ENCODE measurements around the gene ARG1.
"Not testable (repeated sequence)": the region's sequence is repeated elsewhere in the genome, so short reads cannot be mapped to it uniquely, and the experiment has no call there.

The ARG1 gene

DNA sequence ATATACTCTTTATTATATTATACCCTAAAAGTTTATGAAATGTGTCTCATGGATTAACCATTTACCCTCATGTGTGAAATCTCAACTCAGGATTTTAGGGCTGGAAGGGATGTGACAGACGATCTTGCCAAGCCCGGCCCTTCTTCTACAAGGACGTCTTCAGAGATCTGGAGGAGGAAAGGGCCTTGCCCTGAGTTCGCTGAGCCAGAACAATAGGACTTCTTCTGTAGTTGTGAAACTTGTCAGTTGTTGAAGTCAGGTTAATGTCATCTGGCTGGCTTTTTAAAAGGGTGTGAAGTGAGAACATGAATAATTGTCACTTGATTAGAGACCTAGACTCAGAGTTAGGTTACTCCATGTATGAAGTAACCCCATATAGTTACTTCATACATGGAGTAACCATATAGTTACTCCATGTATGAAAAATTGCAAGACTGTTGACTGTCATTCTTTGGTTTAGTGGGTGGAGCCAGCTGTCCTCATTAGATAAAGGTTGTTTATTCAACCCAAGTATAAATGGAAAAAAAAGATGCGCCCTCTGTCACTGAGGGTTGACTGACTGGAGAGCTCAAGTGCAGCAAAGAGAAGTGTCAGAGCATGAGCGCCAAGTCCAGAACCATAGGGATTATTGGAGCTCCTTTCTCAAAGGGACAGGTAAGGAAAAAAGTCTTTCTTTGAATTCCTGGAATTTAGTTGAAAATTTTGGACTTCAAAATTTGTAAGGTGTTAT, at the start of gene ARG1:
ARG1 (plus strand) TSS at position 541 of the 730 bp plus-strand sequence; CDS start at position 598, 57 bp downstream.
- no peak for DNase-seq (ENCODE audit: low spot score)

DNA sequence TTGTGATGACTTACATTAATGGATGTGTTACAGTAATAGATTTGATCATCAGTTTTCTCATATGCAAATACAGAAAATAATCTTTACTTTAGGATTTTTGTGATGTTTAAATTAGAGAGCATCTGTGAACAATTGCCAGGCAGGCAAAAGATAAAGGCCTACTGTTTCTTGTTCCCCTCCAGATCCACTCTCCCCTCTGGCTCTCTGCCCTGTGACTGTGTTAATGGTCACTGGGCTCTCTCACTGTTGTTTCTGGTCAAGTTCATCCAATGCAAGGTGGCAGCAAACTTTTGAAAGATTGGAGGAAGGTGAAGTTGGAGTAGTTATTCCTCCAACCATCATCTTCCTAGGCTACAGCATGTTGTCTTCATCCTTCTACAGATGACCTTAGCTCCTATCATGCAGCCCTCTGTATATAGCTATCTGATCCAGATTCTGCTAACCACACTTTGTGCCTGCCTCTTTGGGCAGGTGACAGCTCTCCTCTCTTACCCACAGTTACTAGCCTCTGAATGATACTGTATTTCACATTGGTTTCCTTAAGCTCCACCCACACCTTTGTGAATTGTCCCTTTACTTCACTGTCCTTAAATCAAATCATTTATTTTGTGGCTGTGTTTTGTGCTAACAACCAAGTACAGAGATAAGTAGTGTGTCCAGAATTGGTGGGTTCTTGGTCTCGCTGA, 48.9 kb upstream of the ARG1 start:
- no peak for DNase-seq (ENCODE audit: low spot score)

DNA sequence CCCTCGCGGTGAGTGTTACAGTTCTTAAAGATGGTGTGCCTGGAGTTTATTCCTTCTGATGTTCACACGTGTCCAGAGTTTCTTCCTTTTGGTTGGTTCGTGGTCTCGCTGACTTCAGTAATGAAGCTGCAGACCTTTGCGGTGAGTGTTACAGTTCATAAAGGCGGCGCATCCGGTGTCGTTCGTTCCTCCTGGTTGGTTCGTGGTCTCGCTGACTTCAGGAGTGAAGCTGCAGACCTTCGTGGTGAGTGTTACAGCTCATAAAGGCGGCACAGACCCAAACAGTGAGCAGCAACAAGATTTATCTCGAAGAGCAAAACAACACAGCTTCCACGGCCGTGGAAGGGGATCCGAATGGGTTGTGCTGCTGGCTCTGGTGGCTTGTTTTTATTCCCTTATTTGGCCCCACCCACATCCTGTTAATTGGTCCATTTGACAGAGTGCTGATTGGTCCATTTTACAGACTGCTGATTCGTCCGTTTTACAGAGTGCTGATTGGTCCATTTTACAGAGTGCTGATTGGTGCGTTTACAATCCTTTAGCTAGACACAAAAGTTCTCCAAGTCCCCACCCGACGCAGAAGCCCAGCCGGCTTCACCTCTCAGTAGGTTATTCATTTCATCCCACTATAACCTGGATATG, 48.2 kb upstream of the ARG1 start:
- no peak for DNase-seq (ENCODE audit: low spot score)

DNA sequence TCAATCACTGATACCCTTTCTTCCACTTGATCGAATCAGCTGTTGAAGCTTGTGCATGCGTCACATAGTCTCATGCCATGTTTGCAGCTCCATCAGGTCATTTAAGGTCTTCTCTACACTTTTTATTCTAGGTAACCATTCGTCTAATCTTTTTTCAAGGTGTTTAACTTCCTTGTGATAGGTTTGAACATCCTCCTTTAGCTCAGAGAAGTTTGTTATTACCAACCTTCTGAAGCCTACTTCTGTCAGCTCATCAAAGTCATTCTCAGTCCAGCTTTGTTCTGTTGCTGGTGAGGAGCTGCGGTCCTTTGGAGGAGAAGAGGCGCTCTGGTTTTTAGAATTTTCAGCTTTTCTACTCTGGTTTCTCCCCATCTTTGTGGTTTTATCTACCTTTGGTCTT, 42.1 kb upstream of the ARG1 start:
- not testable (repeated sequence) for DNase-seq (ENCODE audit: low spot score)

DNA sequence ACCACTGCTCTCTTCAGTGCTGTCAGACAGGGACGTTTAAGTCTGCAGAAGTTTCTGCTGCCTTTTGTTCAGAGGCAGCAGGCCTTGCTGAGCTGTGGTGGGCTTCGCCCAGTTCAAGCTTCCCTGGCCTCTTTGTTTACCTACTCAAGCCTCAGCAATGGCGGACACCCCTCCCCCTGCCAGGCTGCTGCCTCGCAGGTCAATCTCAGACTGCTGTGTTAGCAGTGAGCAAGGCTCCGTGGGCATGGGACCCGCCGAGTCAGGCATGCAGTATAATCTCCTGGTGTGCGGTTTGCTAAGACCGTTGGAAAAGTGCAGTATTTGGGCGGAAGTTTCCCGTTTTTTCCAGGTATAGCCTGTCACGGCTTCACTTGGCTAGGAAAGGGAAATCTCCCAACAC, 41.3 kb upstream of the ARG1 start:
- DNase-seq (ENCODE audit: low spot score) = not testable (repeated sequence)

DNA sequence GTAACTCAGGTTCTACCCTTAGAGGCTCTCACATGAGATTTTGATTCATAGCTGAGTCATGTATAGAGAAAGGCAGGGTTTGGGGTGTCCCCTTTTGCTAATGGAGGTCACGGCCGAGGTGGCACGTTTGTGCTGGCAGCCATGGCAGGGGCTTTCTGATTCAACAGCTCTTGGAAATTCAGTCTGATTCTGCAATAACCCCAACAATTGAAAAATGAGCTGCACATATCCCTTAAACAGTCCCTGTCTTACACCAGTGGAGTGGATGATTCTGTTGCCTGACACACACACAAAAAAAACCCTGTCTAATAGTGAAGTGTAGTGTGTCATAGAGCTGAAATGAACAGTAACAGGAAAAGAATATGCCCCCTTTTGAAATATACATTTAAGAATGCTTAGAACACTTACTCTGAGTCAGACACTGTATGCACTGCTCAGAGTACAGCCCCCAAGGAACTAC, 40.4 kb upstream of the ARG1 start:
- DNase-seq (ENCODE audit: low spot score) = no peak

DNA sequence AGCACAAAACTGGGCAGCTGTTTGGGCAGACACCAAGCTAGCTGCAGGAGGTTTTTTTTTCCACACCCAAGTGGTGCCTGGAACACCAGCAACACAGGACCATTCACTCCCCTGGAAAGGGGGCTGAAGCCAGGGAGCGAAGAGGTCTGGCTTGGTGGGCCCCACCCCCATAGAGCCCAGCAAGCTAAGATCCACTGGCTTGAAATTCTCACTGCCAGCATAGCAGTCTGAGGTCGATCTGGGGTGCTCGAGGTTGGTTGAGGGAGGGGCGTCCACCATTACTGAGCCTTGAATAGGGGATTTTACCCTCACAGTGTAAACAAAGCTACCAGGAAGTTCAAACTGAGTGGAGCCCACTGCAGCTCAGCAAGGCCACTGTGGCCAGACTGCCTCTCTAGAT, 34.4 kb upstream of the ARG1 start:
- DNase-seq (ENCODE audit: low spot score) = not testable (repeated sequence)

DNA sequence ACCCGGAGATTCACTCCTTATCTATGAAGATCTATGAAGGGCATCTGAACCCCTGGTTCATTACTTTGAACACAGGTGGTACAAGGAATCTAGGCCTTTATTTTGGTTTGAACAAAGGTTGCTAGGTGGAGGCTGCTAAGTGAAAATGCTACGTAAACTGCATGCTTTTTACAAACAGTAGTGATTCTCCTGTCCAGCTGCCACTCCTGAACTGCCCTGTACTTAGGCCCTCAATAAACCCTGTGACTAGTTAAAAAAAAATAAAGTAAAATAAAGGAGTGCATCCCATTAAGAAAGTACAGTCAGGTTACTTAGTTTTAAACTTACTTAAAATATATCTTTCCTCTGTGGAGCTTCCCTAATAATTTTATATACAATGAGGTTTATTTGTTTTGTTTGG, 27.7 kb upstream of the ARG1 start:
- DNase-seq (ENCODE audit: low spot score) = no peak

DNA sequence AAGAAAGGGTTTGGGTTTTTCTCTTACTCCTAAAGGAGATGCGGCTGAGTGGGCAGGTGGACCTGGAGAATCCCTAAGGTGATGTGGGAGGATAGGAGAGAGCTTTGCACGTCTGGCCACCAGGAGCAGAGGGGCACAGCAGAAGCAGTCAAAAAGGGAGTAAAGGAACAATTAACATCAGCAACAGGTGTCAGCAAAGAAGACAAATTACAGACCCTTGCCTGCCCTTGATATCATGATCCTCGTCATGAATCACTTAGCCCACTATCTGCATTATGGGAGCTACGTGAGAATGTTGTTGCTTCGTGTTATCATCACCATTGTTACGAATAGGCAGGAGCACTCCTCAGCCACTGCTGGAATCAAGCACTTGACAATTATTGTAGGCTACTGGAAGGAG, 25.5 kb upstream of the ARG1 start:
- DNase-seq (ENCODE audit: low spot score) = no peak

DNA sequence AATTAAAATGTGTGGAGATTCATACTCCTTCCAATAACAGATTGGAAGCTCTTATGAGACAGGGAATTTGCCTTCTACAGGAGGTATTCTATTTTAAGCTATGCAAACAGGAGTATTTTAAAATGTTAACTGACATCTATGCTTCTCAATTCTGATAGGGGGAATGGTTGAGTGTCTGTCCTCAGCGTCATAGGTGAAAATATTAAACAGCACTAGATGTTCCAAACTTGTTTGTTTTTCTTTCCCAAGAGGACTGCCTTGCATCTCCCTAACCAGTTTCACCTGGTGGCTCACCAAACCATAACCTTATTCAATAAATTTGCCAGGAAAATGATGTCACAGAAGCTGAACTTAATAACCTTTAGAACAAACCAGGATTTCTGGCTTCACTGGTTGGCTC, 24.6 kb upstream of the ARG1 start:
- no peak for DNase-seq (ENCODE audit: low spot score)

DNA sequence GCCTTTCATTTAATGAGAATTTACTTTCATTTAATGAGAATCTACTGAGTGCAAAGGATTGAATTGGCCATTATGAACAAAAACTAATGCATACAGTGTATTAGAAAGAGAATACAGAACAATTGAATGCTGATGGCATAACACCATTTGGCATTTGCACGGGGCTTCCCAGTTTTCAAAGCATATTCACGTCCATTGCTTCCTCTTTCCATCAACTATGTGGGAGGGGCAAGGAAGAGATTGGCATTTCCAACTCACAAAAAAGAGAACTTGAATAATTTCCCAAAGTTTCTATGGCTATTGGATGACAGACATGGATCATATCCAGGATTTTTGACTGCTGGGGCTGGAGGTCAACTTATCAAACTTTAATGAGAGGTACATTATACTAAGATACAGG, 23.2 kb upstream of the ARG1 start:
- no peak for DNase-seq (ENCODE audit: low spot score)

DNA sequence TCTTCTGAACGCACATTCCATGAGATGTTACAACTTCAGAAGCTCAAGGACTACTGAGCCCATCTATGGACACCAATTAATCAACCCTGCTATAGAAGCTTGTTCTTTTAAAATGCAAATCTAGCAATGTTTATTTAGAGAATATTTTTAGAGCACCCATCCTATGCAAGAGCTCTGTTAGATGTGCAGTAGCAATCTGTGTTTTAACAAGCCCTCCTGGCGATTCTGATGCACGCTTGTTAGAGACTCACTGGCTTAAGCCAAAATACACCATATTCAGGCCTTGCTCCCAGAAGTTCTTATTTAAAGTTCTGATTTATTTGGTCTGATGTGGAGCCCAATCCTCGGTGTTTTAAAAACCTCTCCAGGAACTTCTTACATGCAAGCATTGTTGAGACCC, 21.1 kb upstream of the ARG1 start:
- DNase-seq (ENCODE audit: low spot score) = no peak

DNA sequence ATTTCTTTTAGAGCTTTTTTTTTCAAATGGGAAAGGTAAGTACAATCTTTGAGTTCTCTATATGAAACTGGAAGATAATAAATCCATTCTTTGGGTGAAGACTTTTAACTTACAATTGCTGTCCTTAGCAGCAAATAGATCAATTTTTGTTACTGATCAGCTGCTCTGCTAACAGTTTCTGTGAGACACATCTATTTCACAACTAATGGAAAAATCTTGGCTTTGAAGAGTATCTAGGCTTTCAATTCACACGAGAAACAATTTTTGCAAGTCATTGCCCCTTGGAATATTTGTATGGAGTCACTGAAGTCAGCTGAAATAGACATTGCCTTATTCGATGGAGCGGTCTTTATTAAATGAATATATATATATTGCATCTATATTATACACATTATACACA, 20.5 kb upstream of the ARG1 start:
- DNase-seq (ENCODE audit: low spot score) = no peak

DNA sequence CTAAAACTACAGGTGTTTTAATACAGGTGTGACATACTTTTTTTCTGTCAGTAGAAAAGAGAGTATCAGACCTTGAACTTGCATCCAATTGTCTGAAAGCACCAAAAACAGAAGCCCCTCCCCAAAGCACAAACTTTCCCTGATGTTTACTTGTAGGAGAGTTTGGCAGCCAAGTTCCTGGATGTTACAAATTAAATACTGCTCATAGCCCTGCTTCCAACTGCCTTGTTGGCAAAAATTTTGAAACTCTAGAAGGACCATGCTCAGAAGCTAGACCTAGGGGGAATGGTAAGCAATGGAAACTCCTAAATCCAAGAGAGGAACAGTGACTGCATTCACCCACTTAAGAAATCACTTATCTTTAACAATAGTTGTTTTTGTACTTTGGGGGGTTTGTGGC, 17.0 kb upstream of the ARG1 start:
- DNase-seq (ENCODE audit: low spot score) = no peak

DNA sequence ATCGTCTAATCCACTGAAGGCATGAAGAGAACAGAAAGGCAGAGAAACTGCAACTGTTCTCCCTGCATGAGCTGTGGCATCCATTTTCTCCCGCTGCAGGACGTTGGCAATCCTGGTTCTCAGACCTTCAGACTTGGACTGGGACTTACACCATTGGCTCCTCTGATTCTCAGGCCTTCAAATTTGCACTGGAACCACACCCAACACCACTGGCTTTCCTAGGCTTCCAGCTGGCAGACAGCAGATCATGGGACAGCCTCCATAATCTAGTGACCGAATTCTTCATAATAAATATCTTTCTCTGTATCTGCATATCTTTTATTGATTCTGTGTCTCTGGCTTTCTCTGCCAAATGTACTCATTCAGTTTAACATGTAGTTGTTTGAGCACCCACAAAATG, 14.1 kb upstream of the ARG1 start:
- no peak for DNase-seq (ENCODE audit: low spot score)

DNA sequence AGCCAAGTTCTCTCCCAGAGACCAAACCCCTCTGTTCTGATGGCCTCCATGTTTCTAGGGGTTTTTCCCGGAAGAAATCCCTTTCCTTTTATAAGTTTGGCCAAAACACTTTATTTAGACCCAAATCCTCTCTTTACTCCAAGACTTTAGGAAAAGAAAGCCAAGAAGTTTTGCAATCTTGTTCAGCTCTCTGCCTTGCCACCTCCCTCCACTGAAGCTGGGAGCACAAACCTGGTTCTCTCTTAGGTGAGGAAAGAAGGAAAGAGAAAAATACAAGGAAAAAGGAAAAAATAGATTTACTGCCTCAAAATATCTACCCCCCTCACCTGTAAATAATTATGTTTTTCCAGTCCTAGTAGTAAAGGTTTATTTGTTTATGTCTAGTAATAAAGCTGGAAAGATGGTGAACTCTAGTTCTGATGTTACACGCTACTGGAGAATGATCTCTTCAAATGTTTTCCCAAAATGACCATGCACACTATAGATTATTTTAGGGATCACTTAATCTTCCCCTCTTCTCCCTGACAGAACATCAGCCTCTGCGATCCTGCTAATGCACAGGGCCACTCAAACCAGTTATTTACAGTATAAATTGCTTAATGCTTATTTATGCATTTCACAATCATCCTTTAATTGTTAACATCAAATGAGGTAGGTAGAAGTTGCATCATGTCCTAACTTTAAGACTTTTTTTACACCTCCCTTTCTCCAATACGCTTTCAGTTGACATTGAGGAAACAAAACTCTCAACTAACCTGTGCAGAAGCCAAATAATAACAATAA, 10.9 kb upstream of the ARG1 start:
- DNase-seq (ENCODE audit: low spot score) = no peak

DNA sequence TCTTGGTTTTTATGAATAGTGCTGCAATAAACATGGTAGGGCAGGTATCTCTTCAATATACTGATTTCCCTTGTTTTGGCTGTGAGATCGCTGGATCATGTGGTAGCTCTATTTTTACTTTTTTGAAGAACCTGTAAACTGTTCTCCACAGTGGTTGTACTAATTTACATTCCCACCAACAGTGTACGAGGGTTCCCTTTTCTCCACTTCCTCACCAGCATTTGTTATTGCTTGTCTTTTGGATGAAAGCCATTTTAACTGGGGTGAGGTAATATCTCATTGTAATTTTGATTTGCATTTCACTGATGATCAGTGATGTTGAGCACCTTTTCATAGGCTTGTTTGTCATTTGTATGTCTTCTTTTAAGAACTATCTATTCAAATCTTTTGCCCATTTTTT, 8.0 kb upstream of the ARG1 start:
- no peak for DNase-seq (ENCODE audit: low spot score)

DNA sequence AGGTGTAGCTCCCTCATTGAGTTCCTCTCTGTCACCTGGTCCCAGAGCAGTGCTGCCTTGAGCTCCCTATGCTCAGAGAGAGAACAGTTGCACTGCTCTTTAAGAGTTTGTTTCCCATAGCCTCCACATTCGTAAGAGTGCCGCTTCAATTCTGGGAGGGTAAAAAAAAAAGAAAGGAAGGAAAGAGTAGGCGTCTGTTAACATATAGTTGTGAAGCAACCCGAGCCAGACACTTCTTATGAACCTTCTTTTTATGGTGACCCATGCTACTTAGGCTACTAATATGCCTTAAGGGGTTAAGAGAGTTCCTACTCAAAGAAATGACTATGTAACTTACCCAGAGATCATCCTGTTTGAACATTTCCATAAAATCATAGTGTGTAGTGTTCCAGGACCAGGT, 4.3 kb upstream of the ARG1 start:
- no peak for DNase-seq (ENCODE audit: low spot score)

DNA sequence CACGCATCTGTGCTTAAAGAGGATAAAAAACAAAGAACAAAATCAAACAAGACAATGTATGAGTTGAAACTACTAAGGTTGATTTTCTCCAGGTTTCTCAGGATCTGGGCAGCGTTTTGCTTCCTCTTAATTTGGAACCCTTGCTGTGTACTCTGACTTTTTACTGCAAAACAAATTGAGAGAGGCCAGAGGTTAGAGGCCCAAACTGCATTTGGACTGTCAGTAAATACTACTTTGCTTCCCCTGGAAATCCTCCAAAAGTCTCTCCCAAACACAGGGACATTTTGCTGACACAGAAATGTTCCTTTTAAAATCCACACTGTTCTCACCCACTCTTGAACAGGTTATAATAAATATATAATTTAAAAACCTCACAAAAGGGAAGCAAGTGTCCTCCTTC, 1.1 kb downstream of the ARG1 start:
- no peak for DNase-seq (ENCODE audit: low spot score)

DNA sequence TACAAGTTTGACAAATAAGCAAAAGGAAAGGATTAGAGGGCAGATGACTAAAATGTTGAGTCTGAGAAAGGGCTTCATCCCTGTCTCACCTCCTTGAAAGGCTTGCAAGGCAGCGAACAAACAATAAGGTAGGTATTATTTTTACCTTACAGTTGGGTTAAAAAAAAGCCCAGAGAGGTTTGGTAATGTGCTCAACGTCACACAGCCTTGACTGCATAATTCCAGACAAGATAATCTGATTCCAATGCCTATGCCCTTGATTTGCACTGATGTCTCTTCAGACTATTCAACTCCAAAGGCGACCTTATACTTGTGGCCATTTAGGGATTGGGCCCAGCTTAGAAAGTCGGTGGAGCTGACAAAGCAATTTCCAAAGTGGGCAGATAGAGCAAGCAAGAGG, 1.7 kb downstream of the ARG1 start:
- no peak for DNase-seq (ENCODE audit: low spot score)

DNA sequence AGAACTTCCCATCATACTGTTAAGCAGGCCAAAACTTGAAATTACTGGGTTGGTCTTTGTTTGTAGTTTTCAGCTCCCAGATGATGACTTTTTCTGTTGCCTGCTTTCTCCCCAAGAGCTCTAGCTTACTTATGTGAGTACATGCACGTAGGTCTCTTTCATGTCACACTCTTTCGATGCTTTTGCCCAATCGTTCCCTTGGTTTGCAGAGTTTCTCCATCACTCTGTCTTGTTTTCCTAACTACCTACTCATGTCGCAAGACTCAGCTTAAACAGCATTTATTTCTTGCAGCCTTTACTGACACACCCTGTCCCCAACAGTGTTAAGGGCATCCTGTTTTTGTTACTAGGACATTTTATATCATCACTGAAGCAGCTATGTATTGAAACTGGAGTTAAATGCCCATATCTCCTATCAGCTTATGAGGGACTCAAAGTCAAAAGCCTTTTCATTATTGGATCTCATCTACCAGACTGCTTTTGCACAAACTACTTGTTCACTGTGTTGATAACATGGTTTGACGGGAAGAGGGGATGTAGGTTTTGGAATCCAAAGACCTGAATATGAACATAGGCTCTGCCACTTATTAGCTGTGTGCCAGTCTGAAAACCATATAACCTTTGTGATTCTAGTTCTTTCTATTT, 2.9 kb downstream of the ARG1 start:
- DNase-seq (ENCODE audit: low spot score) = no peak

DNA sequence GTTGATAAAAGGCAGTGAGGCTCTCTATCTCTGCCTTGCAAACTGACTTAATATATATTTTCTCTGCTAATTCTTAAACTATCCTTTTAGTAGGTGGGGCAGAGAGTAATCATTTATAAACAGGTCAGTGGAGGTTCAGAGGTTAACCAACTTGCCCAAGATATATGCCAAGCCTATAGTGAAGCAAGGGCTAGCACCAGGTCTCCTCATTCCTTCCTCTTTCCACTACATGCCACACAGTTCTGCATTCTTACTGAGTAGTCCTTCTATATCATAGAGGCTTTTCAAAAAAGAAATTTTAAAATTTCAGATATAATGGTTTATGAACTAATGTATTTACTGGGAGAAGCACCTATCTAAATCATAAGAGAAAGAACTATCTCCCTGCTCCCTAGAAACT, 8.5 kb downstream of the ARG1 start:
- no peak for DNase-seq (ENCODE audit: low spot score)
